Measurements from ENCODE around the gene ABCA2.

Gene ABCA2

GRCh38 chr9:136981588-136982231, 46.3 kb downstream of the ABCA2 start:
- Histone ChIP-seq H3K27ac (peak overlapping the region; percentile 59), H3K27me3 (ENCODE audit: insufficient read depth, low read depth, severe bottlenecking) (no peaks in the 10 kb centered on the region), H3K9me3 (ENCODE audit: severe bottlenecking) (no peaks in the 10 kb centered on the region), H3K4me3 (ENCODE audit: low read depth, low read length) (no peak overlapping the region), H3K36me3 (no peaks in the 10 kb centered on the region)
- peak; percentile 48 for DNase-seq
- no peak for TF ChIP-seq CTCF (IDR thresholded peaks at IDR 0.05; ENCODE audit: low read depth, low read length)

DNA sequence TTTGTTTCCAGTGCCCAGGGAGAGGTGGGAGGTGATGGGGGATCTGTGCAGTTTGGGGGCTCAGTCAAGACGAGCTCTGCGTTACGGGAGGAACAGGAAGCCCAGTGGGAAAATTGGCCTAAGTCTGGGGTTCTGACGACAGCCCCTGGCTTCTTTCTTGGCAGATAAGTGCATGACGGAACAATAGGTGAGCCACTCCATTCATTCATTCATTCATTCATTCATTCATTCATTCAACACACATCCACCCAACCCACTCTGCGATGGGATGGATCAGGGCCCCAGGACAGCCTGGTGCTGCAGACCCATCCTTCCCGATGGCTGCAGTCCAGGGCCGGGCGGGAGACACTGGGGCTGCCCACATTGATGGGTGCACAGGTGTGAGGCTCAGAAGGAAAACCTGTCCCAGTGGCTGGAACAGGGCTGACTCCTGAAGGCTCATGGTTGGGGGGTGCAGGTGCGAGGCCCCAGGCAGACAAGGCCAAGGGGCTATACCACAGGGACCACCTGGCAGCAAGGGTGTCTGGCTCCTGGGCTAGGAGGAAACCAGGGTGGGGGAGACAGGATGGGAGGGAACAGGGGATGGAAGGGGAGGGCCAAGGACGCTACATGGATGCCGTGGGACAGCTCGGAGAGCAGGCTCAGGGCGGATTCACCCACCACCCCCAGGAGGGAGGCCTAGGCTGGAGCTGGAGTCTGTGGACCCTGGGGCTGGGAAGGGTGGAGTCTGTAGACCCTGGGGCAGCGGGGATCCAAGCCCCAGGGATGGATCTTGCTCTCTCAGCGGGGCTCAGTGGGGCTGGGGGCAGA, 47.2 kb downstream of the ABCA2 start:
- Histone ChIP-seq H3K4me3 (ENCODE audit: low read depth, low read length) (no peak overlapping the region), H3K9me3 (ENCODE audit: severe bottlenecking) (no peaks in the 10 kb centered on the region), H3K27me3 (ENCODE audit: insufficient read depth, low read depth, severe bottlenecking) (no peaks in the 10 kb centered on the region), H3K36me3 (no peaks in the 10 kb centered on the region), H3K27ac (peak overlapping the region; percentile 59)
- no peak for TF ChIP-seq CTCF (IDR thresholded peaks at IDR 0.05; ENCODE audit: low read depth, low read length)
- DNase-seq: no peak

DNA sequence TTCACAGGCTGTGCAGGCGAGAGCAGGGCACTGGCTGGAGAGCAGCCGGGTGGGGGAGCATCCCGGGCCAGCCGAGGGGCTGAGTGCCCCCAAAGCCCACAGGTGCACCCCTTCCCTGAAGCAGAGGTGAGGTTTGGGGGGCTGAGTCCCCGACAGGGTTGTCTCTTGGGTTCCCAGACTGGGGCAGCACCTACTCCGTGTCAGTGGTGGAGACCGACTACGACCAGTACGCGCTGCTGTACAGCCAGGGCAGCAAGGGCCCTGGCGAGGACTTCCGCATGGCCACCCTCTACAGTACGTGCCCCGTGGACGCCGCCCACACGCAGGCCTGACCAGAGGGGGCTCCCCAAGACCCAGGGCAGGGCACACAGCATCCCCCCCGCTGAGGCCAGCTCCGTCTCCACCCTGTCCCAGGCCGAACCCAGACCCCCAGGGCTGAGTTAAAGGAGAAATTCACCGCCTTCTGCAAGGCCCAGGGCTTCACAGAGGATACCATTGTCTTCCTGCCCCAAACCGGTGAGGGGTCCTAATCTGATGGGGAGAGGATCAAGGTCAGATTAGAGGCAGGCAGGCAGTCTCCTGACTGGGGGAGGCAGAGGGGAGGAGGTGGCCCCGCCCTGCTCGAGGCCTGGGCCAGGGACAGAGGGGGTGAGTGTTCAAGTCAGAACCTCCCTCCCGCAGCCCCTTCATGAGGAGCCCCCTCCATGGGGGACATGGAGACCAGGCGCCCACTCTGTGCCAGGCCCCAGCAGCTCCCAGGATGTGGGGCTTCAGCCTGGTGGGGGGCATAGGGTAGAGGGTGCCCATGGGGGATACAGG, 48.1 kb downstream of the ABCA2 start:
- no peaks in the 10 kb centered on the region for H3K27me3 ChIP-seq (ENCODE audit: insufficient read depth, low read depth, severe bottlenecking)
- no peaks in the 10 kb centered on the region for H3K9me3 ChIP-seq (ENCODE audit: severe bottlenecking)
- no peaks in the 10 kb centered on the region for H3K36me3 ChIP-seq
- no peak overlapping the region for H3K4me3 ChIP-seq (ENCODE audit: low read depth, low read length)
- no peak for DNase-seq
- peak overlapping the region; percentile 42 for H3K27ac ChIP-seq
- TF ChIP-seq CTCF (IDR thresholded peaks at IDR 0.05; ENCODE audit: low read depth, low read length): no peak

GRCh38 chr9:136978865-136979544, 49.0 kb downstream of the ABCA2 start:
- TF ChIP-seq CTCF (IDR thresholded peaks at IDR 0.05; ENCODE audit: low read depth, low read length): no peak
- Histone ChIP-seq H3K9me3 (ENCODE audit: severe bottlenecking) (no peaks in the 10 kb centered on the region), H3K27ac (no peak overlapping the region), H3K36me3 (no peaks in the 10 kb centered on the region), H3K27me3 (ENCODE audit: insufficient read depth, low read depth, severe bottlenecking) (no peaks in the 10 kb centered on the region), H3K4me3 (ENCODE audit: low read depth, low read length) (no peak overlapping the region)
- no peak for DNase-seq

DNA sequence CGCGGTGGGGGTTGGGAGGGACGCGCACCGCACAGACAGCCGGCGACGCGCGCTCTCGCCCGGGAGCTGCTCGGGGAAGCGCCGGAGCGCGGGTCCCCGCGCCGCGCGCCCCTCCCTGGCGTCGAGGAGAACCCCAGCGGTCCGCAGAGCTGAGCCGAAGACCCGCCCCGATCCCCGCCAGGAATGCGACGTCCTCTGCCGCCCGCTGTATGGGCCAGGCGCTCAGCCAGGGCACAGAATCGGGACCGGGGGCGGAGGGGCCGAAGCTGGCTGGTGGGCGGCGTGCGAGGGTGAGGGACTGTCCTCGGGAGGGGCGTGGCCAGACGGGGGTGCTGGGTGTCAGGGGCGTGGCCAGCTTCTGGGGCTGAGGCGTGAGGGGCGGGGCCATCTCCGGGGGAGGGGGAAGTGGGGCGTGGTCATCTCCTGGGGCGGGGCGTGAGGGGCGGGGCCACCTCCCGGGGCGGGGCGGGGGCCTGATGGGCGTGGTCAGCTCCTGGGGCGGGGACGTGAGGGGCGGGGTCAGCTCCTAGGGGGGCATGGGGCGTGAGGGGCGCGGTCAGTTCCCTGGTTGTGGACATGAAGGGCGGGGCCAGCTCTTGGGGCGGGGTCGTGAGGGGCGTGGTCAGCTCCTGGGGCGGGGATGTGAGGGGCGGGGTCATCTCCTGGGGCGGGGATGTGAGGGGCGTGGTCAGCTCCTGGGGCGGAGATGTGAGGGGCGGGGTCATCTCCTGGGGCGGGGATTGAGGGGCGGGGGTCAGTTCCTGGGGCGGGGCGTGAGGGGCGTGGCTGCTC, 49.8 kb downstream of the ABCA2 start:
- H3K27ac ChIP-seq: no peak overlapping the region
- DNase-seq: no peak
- H3K36me3 ChIP-seq: no peaks in the 10 kb centered on the region
- H3K9me3 ChIP-seq (ENCODE audit: severe bottlenecking): no peaks in the 10 kb centered on the region
- TF ChIP-seq CTCF (IDR thresholded peaks at IDR 0.05; ENCODE audit: low read depth, low read length): no peak
- H3K4me3 ChIP-seq (ENCODE audit: low read depth, low read length): no peak overlapping the region
- H3K27me3 ChIP-seq (ENCODE audit: insufficient read depth, low read depth, severe bottlenecking): no peaks in the 10 kb centered on the region
